Measurements from ENCODE around the gene STRIT1. TPM values are rescaled to one million over a fixed set of nuclear protein-coding genes. Genes with fewer than 3 reads are reported as not detected.

STRIT1 gene
- total and polyA plus RNA-seq, 9 of the 15 experiments (the other 6 are each of a cell fraction or from before 2014, with no cell fraction given) = not detected

GRCh38 chr3:155243512-155243921, 50.0 kb downstream of the STRIT1 start (continued):
- TF ChIP-seq ZFP91 (CRISPR knock-in tag; IDR thresholded peaks at IDR 0.05) = no peak

GRCh38 chr3:155242342-155242741, 51.1 kb downstream of the STRIT1 start:
- H4K20me1 ChIP-seq (replicated peaks; ENCODE audit: control insufficient read depth, insufficient read depth, low read length) = no peaks in the 10 kb centered on the region
- CTCF ChIA-PET (ENCODE audit: low intra/inter-chr PET ratio) = no interaction called here
- intact Hi-C loops (cut with micrococcal nuclease) = no loop called here
- POLR2A ChIA-PET = interaction anchor here (0.9 kb wide), 1 partner anchor 10 kb away, joined by 3 read pairs; no protein-coding TSS in a partner anchor
- DNase-seq (ENCODE audit: extremely low read depth in 1 of 4, low spot score in 3 of 4) (no peak), ATAC-seq (no peak), FAIRE-seq (no peak)
- no TSS peak for BruUV-seq (replicated peaks)
- no peaks in the 10 kb centered on the region for H3K27me3 ChIP-seq (ENCODE audit: control insufficient read depth in 2 of 2, insufficient read depth in 2 of 2, low read length in 2 of 2)
- H3K4me2 ChIP-seq (ENCODE audit: insufficient read depth, low read length) = no peak overlapping the region
- no peak overlapping the region for H3K9ac ChIP-seq (ENCODE audit: insufficient read depth in 1 of 2, low read depth in 2 of 2, low read length in 2 of 2)
- in situ Hi-C loops (cut with MboI) = no loop called here
- H3K27ac ChIP-seq (ENCODE audit: extremely low read depth, low read depth, low read length) = no peak overlapping the region
- no peak overlapping the region for H2AFZ ChIP-seq (ENCODE audit: low read depth, low read length)
- H3K9me3 ChIP-seq (replicated peaks; ENCODE audit: control insufficient read depth, insufficient read depth, low read depth, low read length) = no peaks in the 10 kb centered on the region
- H3K36me3 ChIP-seq (ENCODE audit: control insufficient read depth, insufficient read depth, low read length) = no peaks in the 10 kb centered on the region
- H3K4me3 ChIP-seq = no peak overlapping the region
- H3K4me1 ChIP-seq (replicated peaks in 1 of 2; ENCODE audit: control insufficient read depth in 2 of 2, insufficient read depth in 2 of 2, low read length in 2 of 2) = peaks cover 0 to 9% of the 10 kb centered on the region in 2 experiments; a peak in 2 of 5 replicates
- H3K79me2 ChIP-seq (ENCODE audit: control insufficient read depth, insufficient read depth, low read length) = no peaks in the 10 kb centered on the region
- no peaks in the 10 kb centered on the region for H3K9me1 ChIP-seq (ENCODE audit: control insufficient read depth, insufficient read depth, low read length)
- TF ChIP-seq COPS2 (conservative IDR thresholded peaks at IDR 0.05) (no peak), MAX (CRISPR knock-in tag; IDR thresholded peaks at IDR 0.05) (no peak), RBM39 (optimal IDR thresholded peaks at IDR 0.05; ENCODE audit: low read depth, low read length) (no peak), RBBP5 (IDR thresholded peaks at IDR 0.05; ENCODE audit: borderline replicate concordance, insufficient read depth, low read length, poor library complexity, severe bottlenecking) (no peak), MLLT1 (IDR thresholded peaks at IDR 0.05) (no peak), NELFE (IDR thresholded peaks at IDR 0.05; ENCODE audit: insufficient read depth, insufficient read length) (no peak), ZNF436 (CRISPR knock-in tag; IDR thresholded peaks at IDR 0.05) (no peak), ZNF584 (CRISPR knock-in tag; IDR thresholded peaks at IDR 0.05; ENCODE audit: low read depth) (no peak), IRF2 (CRISPR knock-in tag; IDR thresholded peaks at IDR 0.05) (no peak)
- TF ChIP-seq, protein P1, sequence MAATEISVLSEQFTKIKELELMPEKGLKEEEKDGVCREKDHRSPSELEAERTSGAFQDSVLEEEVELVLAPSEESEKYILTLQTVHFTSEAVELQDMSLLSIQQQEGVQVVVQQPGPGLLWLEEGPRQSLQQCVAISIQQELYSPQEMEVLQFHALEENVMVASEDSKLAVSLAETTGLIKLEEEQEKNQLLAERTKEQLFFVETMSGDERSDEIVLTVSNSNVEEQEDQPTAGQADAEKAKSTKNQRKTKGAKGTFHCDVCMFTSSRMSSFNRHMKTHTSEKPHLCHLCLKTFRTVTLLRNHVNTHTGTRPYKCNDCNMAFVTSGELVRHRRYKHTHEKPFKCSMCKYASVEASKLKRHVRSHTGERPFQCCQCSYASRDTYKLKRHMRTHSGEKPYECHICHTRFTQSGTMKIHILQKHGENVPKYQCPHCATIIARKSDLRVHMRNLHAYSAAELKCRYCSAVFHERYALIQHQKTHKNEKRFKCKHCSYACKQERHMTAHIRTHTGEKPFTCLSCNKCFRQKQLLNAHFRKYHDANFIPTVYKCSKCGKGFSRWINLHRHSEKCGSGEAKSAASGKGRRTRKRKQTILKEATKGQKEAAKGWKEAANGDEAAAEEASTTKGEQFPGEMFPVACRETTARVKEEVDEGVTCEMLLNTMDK (IDR thresholded peaks at IDR 0.05; ENCODE audit: borderline replicate concordance, insufficient read depth, low read depth, low read length, poor library complexity, severe bottlenecking) = no peak
- TF ChIP-seq, protein P2, sequence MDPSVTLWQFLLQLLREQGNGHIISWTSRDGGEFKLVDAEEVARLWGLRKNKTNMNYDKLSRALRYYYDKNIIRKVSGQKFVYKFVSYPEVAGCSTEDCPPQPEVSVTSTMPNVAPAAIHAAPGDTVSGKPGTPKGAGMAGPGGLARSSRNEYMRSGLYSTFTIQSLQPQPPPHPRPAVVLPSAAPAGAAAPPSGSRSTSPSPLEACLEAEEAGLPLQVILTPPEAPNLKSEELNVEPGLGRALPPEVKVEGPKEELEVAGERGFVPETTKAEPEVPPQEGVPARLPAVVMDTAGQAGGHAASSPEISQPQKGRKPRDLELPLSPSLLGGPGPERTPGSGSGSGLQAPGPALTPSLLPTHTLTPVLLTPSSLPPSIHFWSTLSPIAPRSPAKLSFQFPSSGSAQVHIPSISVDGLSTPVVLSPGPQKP (CRISPR knock-in tag; IDR thresholded peaks at IDR 0.05) = no peak
